Embryonic facial prominence (tissue), 1 donor: ENCODE data around the gene LRRC1.

Experiments
- DNase-seq: peaks from one replicate; pipeline ENCODE4 v3.0.0-alpha.2; 2016; ENCODE audit errors: extremely low spot score

Gene LRRC1

DNA sequence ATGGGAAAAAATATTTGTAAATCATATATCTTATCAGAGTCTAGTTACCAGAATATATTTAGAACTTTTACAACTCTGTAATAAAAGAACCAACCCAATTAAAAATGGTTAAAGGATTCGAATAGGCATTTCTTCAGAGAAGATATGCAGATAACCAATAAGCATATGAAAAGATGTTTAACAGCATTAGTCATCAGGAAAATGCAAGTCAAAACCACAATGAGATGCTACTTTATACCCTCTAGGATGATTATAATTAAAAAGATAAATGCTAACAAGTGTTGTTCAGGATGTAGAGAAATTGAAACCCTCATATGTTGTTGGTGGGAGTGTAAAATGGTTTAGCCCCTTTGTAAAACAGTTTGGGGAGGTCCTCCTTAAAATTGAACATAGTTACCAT is 94.1 kb downstream of the LRRC1 start:
- DNase-seq, result no peak

DNA sequence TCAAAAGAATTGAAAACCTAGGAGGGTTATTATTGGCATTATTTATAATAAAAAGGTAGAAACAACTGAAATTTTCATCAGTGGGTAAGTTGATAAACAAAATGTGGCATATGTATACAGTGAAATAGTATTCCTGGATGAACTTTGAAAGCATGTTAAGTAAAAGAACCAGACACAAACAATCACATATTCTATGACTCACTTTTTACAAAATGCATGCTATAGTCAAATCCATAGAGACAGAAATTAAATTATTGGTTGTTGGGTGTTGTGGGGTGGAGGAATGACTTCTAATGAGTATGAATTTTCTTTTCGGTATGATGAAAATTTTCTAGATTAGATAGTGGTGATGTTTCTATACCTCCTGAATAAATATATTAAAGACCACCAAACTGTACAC is 94.6 kb downstream of the LRRC1 start:
- DNase-seq, result no peak

DNA sequence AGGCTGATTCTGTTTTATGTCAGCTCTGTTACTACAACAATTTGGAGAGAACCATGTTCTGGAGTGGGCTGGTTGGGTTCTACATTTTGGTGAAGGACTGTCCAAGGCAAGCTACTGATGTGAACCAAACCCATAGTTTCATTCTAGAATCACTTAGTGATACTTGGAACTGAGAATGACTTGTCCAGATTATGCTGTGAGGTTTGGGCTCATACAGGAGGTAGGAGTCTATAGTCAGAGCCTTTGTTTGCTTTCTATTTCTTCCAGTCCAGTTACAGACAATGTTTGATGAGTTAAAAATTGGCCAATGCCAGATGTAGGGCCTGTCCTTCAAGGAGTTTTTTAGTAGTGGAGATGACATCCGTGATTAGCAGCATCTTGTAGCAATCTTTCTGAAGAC is 97.9 kb downstream of the LRRC1 start:
- no peak for DNase-seq

DNA sequence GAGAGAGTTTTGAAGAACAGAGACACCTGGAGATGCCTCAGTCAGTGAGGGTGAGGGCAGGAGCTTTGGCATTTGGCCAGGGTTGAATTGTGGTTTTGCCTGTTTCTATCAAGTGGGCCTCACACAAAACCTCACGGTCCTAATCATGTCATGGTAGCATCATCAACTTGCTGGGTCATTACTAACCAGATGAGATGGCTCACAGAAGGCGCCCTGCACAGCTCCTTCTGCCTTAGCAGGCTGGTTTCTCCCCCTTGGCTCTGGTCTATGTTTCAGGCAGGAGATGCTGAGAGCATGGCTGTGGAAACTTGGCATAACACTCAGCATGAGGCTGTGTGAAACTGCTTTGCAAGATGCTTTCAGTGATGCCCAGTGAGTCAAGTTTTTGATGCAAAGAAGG is 99.3 kb downstream of the LRRC1 start:
- no peak for DNase-seq

DNA sequence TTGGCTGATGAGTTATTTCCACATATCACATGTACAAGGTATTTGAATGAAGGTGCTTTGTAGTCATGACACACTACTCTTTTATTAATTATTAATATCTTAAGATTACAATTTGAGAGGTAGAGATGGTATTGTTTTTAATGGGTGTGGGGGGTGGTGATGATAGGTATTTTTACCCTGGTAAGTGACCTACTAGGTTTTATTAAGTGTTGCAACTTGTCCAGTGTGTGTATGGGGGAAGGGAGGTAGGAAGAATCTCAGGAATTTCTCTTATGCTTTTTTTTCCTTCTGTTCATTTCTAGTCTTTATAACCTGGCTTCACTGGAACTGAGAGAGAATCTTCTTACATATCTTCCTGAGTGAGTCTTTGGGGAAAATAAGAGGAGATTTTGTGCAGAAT is 101.4 kb downstream of the LRRC1 start:
- no peak for DNase-seq

DNA sequence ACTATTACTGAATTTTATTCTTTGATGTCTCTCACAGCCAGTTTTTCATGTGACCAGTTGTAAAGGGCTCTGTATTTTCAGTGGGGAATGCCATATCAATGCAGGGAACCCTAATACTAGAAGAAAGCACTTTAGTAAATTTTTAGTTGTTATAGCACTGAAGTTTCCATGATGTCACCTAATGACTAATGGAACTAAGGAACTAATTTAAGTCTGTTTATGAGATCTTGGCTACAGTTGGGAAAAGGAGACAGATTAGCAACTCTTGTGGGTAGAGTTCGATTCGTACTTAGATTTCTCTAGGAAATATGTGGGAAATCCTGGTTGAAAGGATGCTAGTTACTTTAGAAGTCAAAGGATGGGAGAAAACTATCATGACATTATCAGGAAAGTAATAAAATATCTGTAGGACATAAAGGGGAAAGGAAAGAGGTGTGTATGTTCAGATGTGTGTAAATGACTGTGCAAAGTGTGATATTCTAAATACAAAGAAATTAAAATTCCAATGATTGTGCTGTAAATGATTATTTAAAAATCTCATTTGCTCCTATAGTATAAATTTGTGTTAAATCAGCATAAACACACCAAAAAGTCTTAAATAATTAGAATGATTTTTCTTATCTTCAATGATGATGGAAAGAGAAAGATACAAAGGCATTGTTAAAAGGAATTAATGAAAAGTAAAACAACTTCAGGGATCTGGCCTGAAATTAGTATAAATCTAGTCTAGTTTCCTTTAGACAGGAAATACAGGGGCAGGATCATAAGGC is 103.4 kb downstream of the LRRC1 start:
- DNase-seq, result no peak

DNA sequence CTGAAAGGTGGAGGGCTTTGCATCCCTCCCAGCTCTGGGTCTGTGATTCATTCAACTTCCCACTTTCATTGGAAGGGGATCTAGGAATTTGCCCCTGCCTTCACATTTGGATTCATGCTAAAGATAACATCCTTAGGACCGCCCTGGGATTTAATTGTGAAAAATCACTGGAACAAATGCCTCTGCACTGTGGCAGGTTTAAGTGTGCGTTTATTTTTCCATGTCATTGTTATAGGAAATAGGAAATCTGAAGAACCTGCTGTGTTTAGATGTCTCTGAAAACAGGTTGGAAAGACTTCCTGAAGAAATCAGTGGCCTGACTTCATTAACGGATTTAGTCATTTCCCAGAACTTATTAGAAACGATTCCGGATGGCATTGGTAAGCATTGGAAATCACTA is 104.7 kb downstream of the LRRC1 start:
- DNase-seq, result no peak

DNA sequence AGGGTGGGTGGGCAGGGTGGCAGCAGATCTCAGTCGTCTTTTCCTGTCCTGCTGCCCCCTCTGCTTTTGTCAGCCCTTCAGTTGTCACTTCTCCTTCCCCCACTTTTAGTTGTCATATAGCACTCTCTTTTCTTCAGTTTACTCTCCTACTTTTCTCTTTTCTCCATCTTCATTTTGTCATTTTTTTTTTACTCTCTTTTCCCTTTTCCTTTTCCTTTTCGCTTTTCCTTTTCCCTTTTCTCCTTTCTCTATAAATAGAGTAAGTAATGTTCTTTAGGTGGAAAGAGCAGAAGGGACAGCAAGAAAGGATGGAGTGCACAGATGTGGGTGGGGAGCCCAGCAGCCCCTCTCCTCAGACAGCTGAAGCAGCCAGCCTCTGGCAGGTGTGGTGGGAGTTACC is 108.6 kb downstream of the LRRC1 start:
- DNase-seq, result no peak

DNA sequence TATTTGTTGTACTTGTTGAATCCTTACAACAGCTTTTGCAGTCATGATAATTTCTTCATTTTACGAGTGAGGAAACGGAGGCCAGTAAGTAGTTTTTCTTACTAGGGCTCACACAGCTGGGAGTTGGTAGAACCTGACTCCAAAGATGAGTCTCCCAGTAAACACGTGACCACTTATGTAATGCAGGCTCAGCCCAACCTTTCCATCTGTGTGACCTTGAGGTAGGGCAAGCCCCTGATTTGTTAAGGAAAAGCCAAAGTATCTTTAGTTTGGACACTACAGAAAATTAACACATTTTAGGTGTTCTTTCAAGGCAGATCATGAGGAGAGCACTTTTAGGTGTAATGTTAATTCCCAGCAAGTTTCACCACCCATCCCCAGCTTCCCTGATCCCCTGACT is 111.3 kb downstream of the LRRC1 start:
- no peak for DNase-seq

DNA sequence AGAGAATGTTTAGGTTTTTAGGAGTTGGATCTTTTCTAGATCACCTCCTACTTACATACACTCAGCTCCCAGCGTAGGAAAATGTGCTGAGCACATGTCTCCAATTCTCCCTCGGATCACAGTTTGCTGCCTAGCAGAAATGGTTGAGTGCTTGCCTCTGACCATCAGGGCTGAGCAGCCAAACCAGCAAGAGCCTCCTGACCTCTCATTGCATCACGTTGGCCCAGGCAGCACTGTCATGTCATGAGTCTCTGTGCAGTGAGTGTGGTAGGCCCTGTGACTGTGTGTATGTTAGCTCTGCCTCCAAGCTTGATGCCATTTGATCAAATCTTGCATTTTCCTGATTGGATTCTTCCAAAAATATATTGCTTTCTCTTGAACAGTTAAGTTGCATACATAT is 112.0 kb downstream of the LRRC1 start:
- no peak for DNase-seq

DNA sequence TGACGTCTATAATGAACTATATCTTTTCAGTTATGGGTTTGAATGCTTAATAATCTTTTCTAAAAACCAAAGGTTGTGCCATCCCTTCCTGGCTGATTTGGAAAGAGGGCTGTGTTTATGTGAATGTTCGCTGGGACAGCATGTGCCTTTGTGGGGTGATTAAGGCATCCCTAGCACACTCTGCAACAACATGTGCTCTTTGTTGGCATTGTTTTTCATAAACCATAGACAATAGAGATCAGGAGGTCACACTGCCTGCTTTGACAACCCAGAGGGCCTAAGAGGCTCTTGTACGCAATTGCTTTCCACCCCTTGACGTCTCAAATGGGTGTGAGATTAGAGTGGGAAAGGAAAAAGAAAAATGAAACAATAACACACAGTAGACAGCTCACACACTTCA is 116.0 kb downstream of the LRRC1 start:
- no peak for DNase-seq

DNA sequence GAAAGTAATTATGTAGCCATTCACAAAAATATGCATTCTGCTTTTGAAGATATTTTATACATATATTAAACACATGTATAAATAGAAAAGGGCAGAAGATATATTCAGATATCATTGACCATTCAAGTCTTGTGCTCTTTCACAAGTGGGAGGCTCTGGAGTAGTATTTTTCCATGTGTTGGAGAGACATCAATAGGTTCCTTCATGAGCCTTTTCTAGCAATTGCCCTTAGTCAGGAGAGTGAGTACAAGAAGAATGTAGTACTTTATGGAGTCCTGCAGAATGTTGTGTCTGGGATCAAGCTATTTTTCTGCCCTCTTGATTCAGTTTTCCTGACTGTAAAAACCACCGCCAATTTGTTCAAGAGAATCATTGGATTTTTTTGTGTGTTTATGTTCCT is 117.9 kb downstream of the LRRC1 start:
- DNase-seq, result no peak

DNA sequence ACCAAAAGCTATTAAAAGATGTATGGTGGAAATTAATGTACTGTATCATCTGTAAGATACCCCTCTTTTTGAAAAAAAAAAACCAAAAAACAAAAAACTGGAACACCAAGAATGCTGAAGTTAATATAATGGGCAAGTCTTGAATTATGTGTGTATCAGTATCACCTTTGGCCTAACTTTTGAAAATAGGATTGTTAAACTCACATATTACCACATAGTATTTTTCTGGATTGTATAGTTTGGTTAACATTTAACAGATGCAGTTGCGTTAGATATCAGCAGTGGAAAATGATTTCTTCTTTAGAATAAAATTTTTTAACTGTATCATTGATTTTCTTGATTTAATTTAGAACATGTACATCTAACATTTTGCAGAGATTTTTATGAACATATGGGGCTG is 118.5 kb downstream of the LRRC1 start:
- DNase-seq, result no peak

DNA sequence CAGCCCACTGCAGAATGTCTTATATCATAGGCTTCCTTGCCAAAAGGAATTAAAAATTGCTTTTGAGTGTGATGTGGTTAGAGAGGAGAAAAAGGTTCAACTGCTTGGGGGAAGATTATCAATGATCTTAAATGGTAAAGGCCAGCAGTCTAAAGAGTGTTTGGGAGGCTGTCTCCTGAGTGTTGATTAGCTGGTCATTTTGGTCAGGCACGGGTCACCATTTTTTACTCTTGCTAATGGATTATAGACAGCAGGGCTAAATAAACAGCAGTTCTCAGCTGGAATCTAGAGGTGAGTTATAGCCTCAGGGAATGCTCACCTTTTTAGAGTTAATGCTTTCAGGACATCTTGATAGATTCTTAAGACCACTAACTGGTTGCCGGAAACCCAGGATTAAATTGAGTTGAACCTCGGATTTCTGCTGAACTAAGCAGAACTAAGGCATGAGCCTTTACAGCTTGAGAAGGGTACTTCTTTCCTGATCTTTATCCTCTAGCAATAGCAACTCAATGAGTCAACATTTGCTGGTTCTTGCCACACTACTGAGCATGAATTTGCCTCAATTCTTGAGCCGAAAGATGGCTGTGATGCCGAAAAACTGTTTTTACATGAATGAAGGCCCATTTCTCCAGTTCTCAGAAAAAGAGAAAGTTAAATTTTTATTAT is 120.4 kb downstream of the LRRC1 start:
- no peak for DNase-seq

DNA sequence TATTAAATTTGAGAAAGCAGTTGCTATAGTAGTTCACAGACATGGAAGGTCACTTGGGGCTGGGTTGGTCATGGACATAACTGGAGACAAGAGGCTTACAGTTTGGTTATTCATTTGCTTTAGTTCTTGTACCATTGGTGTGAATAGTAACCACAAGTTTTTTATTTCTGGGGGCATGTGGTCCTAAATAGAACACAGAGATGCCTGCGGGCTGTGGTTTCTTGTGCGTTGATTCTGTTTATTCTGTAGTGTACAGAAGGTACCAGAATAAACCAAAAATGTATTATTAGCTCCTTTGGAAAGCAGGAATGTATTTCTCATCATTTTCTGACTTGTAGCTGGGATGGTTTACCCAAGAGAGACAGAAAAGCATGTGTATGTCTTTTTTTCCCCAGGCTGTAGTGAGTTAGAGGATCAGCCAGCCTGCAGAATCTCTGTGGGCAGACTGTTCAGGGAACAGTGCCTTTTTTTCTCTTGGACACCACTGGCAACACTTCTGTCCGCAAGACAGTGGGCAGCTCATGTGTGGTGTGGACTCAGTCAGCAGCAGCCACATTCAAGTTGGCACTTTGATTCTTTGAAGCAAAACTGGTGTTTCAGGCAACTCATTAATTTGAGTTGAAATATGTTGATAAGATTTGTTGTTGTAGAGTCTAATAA is 122.1 kb downstream of the LRRC1 start:
- no peak for DNase-seq

DNA sequence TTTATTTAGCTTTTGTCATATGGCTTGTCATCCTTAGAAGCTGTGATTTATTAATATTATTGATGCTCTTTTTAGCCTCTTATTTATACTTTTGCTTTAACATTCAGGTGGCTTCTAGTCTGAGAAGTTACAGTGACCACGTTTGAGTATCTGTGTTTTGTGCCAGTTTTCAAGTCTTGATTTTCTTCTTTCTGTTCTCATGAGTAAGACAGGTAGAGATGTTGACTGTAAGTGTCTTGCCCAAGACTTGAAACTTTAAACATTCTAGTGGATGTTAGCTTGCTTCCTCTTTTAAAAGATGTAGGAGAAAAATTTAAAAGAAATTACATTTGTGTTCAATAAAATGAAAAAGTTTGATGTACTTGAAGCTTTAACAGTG is 122.6 kb downstream of the LRRC1 start:
- no peak for DNase-seq

DNA sequence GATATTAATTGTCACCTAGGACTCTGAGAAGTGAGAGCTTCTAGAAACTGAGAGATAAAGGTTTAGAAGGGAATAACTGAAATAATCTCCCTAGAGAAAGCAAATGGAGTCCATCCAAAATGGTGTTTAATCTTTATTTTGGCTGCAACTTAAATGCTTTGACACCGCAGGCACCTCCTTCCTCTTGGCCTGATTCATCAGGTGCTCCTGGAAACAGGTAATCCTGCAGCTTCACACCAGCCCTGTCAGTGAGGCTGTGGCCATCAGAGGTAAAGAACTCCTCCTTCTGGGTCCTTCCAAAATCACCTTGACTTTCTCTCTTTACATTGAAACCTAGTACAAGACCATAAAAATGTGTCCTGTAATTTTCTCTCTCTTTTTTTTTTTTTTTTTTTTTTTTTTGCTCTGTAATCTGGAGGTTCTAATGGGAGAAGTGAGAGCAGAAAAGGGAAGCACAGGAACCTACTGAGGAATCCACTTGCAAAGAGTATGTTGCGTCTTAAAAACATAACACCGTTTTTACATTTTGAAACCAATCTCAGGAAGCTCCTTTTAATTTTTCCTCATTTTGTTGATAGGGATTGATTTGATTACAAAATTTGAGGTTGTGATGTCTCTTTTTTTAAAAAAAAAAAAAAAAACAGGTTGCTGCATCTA is 124.2 kb downstream of the LRRC1 start:
- no peak for DNase-seq

DNA sequence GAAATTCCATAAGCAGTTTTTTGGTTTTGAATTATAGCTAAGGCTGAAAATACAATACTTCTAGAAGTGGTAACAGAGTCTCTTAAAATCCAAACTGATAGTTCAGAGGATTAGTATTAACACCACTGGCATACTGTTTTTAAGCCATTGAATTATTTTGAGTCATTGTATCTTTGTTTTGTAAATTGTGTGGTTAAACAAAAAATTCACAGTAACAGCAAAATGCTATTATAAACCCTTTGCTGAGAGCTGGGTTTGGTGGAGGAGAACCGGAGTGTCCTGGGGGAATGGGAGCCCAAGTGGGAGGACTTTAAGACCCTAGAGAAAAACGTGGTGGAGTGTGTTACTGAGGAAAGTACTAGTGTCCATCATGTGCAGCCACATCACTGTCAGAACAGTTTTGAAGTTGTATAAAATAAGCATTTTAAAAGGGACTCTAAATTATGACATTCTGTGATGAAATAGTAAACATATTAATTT is 125.1 kb downstream of the LRRC1 start:
- DNase-seq, result no peak

DNA sequence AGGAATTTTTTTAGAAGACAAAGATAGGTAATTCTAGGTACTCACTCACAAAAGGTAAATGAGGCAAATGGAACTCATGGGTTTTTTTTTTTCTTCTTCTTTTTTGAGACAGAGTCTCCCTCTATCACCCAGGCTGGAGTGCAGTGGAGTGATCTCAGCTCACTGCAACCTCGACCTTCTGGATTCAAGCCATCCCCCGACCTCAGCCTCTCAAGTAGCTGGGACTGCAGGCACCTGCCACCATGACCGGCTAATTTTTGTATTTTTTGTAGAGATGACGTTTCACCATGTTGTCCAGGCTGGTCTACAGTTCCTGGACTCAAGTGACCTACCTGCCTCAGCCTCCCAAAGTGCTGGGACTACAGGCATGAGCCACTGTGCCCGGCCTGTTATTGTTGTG is 126.1 kb downstream of the LRRC1 start:
- no peak for DNase-seq

DNA sequence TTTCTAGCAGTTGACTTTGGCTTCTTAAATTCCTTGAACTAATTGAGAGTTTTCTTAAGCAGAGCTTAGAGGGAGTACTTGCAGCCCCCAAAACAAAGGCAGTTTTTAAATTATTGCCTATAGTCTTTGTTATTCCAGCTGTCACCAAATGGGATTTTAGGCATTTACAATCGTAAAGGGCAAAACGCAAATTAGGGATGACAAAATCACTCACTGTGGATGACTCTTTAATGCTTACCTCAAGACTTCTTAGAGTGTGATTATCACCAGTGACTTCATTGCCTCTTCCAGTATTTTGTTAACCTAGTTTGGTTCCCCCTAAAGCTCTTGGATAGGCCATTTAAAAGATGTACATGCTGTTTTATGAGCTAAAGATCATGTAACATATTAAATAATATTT is 126.8 kb downstream of the LRRC1 start:
- no peak for DNase-seq

DNA sequence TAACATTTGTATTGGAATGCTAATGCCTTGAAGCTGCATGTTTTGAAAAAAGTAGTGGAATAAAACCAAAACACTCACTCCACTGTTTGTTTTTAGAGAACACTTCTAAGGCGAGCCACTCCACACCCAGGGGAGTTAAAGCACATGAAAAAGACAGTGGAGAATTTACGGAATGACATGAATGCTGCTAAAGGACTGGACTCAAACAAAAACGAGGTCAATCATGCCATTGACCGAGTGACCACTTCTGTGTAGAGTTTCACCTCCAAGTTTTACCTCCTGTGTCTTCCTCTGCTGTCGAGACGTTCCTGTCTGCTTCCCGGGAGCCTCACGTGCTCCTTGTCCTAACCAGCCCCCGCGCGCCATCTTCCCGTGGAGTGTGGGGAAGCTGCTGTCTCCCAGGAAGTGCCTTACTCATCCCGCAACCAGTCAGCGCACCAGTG is 127.8 kb downstream of the LRRC1 start:
- DNase-seq, result no peak

DNA sequence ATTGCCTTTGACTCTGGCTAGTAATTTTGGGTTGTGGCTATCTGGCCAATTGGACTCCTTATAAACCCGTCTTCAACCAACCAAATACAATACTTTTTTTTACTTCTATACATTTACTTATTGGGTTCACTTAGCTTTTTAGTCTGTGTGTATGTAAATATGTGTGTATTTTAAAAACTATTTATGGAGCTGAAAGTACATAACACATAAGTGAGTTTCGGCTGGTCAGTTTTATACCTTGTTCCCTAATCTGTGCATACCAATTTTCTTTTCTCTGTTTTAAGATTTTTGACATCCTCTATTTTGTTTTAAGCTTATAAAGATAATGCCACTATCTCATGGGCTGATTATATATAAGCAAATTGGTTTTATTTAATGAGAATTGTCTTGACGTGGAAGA is 129.5 kb downstream of the LRRC1 start:
- DNase-seq, result no peak
